ENCODE results near the gene RABEP1. TPM values are rescaled to one million over a fixed set of nuclear protein-coding genes. Genes with fewer than 3 reads are reported as not detected.

Gene RABEP1
- total RNA-seq, 4 donors from 2014 or later = 46.3 to 65.9 (median 55.8) TPM

GRCh38 chr17:5431949-5432556 lies 150.0 kb downstream of the RABEP1 start:
- DNase-seq (ENCODE audit: low spot score) (no peak), ATAC-seq (ENCODE audit: low FRiP score) (no peak)
- no peak for TF ChIP-seq CTCF (IDR thresholded peaks at IDR 0.05)

- no peak for ATAC-seq (ENCODE audit: low FRiP score)
- no peak for TF ChIP-seq CTCF (IDR thresholded peaks at IDR 0.05)
- no peak for DNase-seq (ENCODE audit: low spot score)
Measured at GRCh38 chr17:5434984-5435383, 152.9 kb downstream of the RABEP1 start.

Other genes starting within 250 kb of the RABEP1 start
- not detected for gene SLC52A1, start 246.9 kb upstream of the RABEP1 start, total RNA-seq
- 1 to 10 TPM; 3.1 to 6.6 (median 3.9) TPM for gene ZFP3, start 203.8 kb upstream of the RABEP1 start, total RNA-seq
- gene ZNF232, start 170.4 kb upstream of the RABEP1 start, total RNA-seq = 10 to 100 TPM in 1 of 4 donors, 1 to 10 TPM in 3; 3.8 to 14.3 (median 6.5) TPM
- gene USP6, start 166.3 kb upstream of the RABEP1 start, total RNA-seq = 1 to 10 TPM in 1 of 4 donors, under 1 TPM in 2, not detected in 1; 0.06 to 3.8 (median 0.24) TPM
- 10 to 100 TPM in 1 of 4 donors, 1 to 10 TPM in 3; 7.0 to 21.6 (median 8.9) TPM for gene ZNF594, start 90.4 kb upstream of the RABEP1 start, total RNA-seq
- gene SCIMP, start 47.4 kb upstream of the RABEP1 start, total RNA-seq = 10 to 100 TPM in 1 of 4 donors, 1 to 10 TPM in 3; 4.1 to 10.4 (median 5.3) TPM
- gene NUP88, start 137.4 kb downstream of the RABEP1 start, total RNA-seq = 10 to 100 TPM; 61.6 to 92.3 (median 70.6) TPM
- 10 to 100 TPM; 27.9 to 44.8 (median 30.7) TPM for gene RPAIN, start 137.9 kb downstream of the RABEP1 start, total RNA-seq
- gene C1QBP, start 156.9 kb downstream of the RABEP1 start, total RNA-seq = 100 to 1,000 TPM in 2 of 4 donors, 10 to 100 TPM in 2; 89.8 to 149 (median 102) TPM
- gene DHX33, start 186.7 kb downstream of the RABEP1 start, total RNA-seq = 10 to 100 TPM; 10.2 to 34.1 (median 10.7) TPM
- gene DERL2, start 203.9 kb downstream of the RABEP1 start, total RNA-seq = 10 to 100 TPM; 31.4 to 47.3 (median 42.2) TPM
- 10 to 100 TPM; 13.8 to 21.3 (median 15.7) TPM for gene MIS12, start 204.3 kb downstream of the RABEP1 start, total RNA-seq